HS-27A (cell line): ENCODE results near the gene TSPAN3.

ENCODE experiments used
- DNase-seq: peaks from one replicate; pipeline ENCODE4 v3.0.0-alpha.2; 2012; ENCODE audit warnings: low read depth, missing footprints

Gene TSPAN3

DNA sequence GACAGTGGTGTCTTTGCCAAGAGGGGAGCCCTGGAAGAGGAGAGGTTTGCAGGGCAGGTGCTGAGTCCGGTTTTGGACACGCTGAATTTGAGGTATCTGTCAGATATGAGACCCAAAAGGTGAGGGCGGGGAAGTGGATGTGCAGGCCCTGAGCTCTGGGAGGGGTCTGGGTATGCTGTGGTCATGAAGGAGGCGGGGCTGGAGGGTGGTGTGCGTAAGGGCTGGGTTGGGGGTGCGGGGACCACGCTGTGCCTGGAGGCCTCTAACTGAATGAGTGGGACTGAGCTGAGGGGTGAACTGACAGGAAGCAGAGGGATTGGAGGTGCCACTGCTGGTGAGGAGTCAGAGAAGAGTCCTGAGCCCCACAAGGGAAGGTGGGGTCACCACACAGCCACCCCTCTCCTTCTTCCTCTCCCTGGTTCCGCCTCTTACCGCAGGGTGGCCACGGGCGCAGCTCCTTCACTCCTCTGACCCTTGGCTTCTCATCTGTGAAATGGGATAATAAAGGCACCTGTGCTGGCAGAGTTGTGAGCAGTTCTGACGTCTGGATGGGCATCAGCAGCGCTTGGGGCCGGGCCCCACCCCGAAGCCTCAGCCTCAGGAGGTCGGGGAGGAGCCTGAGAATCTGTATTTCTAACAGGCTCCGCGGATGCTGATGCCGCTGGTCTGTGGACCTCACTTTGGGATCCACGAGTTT lies 47.2 kb downstream of the TSPAN3 start:
- DNase-seq: no peak

DNA sequence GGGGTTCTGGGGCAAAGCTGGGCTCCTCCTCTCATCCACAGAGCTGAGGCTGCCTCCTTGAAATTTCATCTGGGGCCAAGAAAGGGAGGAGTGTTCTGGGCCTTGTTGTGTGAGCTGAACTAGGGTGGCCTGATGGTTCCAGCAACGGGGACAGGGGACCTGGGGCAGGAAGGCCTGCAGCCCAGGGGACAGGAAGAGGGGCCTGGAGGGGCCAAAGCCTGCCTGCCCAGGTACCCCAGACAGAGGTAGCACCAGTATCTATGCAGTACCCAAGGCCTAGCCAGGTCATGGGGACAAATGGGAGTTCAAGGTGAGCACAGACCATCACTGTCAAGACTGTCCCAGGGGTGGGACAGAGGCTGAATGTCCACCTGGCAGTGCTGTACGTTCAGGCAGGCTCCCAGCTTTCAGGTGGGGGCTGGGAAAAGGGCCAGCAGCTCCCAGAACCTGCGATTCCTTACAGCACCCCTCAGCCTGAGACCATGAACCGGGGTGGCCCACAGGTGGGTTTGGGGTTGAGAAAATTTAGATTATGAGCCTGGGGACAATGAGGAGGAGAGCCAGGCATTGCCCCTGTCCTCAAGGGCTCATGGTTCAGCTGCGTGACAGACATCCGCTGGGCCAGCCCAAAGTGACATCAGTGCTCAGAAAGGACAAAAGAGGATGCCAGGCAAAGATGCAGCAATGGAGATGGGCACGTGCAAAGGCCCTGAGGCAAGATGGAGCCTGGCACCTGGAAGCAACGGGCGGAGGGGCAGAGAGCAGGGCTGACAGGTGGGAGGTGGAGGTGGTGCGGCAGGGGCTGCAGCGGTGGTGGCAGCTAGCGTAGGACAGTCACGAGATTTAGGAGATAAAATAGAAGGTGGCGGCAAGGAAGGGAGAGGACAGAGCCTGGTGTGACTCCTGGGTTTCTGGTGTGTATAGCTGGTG lies 48.0 kb downstream of the TSPAN3 start:
- DNase-seq: no peak

DNA sequence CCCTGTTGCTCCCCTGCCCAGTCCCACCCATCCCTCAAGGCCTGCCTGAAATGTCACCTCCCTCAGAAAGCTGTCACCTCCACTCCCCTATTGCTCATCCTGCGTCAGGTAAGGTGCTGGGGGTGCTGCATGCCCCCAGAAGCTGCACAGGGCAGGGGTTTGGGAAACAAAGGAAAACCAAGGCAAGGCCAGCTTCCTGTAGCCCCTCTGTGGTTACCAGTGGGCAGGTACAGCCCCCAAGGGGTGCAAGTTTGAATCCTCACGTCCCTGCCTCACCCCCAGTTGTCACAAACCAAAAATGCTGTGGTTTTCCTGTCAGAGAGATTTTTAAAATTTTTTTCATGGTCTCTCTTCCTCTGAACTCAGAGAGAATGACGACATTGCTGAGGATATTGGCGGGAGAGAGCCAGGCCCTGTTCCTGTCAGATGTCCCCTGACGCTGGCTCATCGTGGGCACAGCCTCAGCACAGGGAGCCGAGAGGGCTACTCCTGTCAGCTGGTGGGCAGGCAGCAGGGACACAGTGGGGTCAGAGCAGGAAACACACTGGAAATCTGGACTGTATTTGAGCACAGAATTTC lies 49.0 kb downstream of the TSPAN3 start:
- peak; percentile 77 for DNase-seq

- no peak for DNase-seq
Observed at GRCh38 chr15:77021088-77021481, 49.8 kb downstream of the TSPAN3 start.

- no peak for DNase-seq
Observed at GRCh38 chr15:77020348-77021087, 50.4 kb downstream of the TSPAN3 start.

GRCh38 chr15:77019521-77020331 lies 51.2 kb downstream of the TSPAN3 start:
- DNase-seq: no peak

DNA sequence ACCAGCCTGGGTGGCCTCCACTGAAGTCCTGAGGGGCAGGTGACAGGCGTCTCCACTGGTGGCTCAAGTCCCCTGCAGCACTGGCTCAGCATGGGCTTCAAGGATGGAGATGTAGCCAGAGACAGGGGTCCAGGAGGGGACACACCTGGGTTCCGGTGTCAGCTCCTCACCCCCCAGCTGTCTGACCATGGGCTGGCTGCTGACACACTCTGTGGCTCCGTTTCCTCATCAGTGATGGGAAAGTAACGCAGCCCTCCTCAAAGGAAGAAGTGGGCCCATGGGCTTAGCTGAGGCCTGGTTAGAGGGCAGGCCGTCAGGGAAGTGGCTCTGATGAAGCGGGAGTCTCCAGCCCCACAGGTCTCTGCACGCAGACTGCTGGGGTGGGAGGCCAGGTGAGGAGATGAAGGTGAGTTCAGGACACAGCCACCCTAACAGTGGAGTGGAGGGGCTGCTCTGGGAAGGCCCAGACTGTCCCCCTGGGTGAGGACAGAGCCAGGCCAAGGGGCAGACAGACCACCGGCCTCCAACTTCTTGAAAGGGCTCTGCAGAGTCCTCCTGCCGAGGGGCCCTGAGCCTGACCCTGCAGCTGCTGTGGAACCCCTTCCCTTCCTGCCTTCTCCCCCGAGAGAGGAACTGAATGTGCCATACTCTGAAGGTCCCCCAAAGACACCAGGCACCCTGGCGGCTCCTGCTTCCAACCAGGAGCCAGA lies 52.0 kb downstream of the TSPAN3 start:
- DNase-seq: no peak

- DNase-seq: no peak
Observed at GRCh38 chr15:77017761-77018720, 52.9 kb downstream of the TSPAN3 start.

DNA sequence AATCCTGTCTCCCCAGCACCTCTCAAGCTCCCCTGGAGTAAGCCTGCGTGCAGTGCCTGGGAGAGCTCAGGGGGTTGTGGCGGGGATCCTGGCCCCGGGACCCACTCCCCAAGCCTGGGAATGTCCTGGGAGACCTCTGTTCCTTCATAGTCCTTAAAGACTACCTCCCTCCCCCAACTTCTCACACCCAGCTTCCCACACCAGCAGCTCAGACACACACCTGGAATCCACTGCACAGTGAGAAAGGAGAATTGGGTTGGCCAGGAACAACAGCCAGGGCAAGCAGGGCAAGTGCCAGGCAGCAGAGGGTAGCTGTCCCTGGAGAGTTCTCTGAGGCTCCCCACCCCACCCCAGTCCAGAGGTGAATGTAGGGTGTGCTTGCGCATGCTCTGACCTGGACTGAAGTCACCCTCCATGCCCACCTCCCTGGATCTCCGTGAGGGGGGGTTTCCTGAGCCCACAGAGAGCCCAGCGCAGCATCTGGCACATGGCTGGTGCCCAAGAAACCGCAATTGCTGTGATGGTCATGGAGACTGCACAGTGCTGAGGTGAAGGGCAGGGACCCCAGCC lies 53.7 kb downstream of the TSPAN3 start:
- DNase-seq: no peak

- DNase-seq: no peak
Observed at GRCh38 chr15:77016321-77016695, 54.6 kb downstream of the TSPAN3 start.

GRCh38 chr15:77015646-77016320 lies 55.1 kb downstream of the TSPAN3 start:
- no peak for DNase-seq

- DNase-seq: no peak
Observed at GRCh38 chr15:77014132-77015081, 56.5 kb downstream of the TSPAN3 start.

- DNase-seq: no peak
Observed at GRCh38 chr15:77013776-77014131, 57.2 kb downstream of the TSPAN3 start.

- DNase-seq: no peak
Observed at GRCh38 chr15:77012868-77013267, 58.0 kb downstream of the TSPAN3 start.

- no peak for DNase-seq
Observed at GRCh38 chr15:77012117-77012712, 58.7 kb downstream of the TSPAN3 start.

- no peak for DNase-seq
Observed at GRCh38 chr15:77010857-77011256, 60.1 kb downstream of the TSPAN3 start.

GRCh38 chr15:77010312-77010686 lies 60.6 kb downstream of the TSPAN3 start:
- no peak for DNase-seq
